H9 (cell line): ENCODE results near the gene ARHGEF2. TPM values are rescaled to one million over a fixed set of nuclear protein-coding genes. Genes with fewer than 3 reads are reported as not detected.
A peak's percentile ranks its signal among the peaks of the same experiment; 100 is the strongest.

ENCODE experiments used
- DNase-seq: peaks from one replicate; pipeline ENCODE4 v3.0.0-alpha.2; 2017
- H2AFZ ChIP-seq: one replicate; pipeline ENCODE4 v1.6.1; 2013; ENCODE audit warnings: mild to moderate bottlenecking, low read length, control low read depth, moderate library complexity
- H2AK5ac ChIP-seq: 2 replicates; pipeline ENCODE4 v1.6.1; 2013; ENCODE audit warnings: low read length, control low read depth, mixed read lengths; ENCODE audit not compliant: insufficient read length
- H2BK120ac ChIP-seq: one replicate; pipeline ENCODE4 v1.6.1; 2013; ENCODE audit warnings: low read depth, mild to moderate bottlenecking, low read length, control low read depth, inconsistent platforms; ENCODE audit not compliant: poor library complexity, severe bottlenecking
- H2BK12ac ChIP-seq: 2 replicates; pipeline ENCODE4 v1.6.1; 2013; ENCODE audit warnings: low read length, control low read depth, mixed read lengths, low read depth; ENCODE audit not compliant: insufficient read length
- H2BK15ac ChIP-seq: 2 replicates; pipeline ENCODE4 v1.6.1; 2013; ENCODE audit warnings: low read depth, low read length, control low read depth
- H2BK20ac ChIP-seq: one replicate; pipeline ENCODE4 v1.6.1; 2013; ENCODE audit warnings: low read depth, mild to moderate bottlenecking, low read length, control low read depth, inconsistent platforms; ENCODE audit not compliant: poor library complexity, severe bottlenecking
- H2BK5ac ChIP-seq: 2 replicates; pipeline ENCODE4 v1.6.1; 2013; ENCODE audit warnings: low read length, control low read depth, mixed read lengths; ENCODE audit not compliant: insufficient read length
- H3K14ac ChIP-seq: 2 replicates; pipeline ENCODE4 v1.6.1; 2013; ENCODE audit warnings: low read length, control low read depth; ENCODE audit not compliant: insufficient read depth
- H3K18ac ChIP-seq: 2 replicates; pipeline ENCODE4 v1.6.1; 2013; ENCODE audit warnings: low read depth, mild to moderate bottlenecking, mixed read lengths, low read length, control low read depth; ENCODE audit not compliant: insufficient read length
- H3K23ac ChIP-seq: 2 replicates; pipeline ENCODE4 v1.6.1; 2013; ENCODE audit warnings: low read length, control low read depth, mixed read lengths, low read depth; ENCODE audit not compliant: insufficient read length
- H3K23me2 ChIP-seq: 2 replicates; pipeline ENCODE4 v1.6.1; 2013; ENCODE audit warnings: low read depth, mild to moderate bottlenecking, mixed read lengths, low read length, control low read depth; ENCODE audit not compliant: insufficient read length, poor library complexity, severe bottlenecking
- H3K27ac ChIP-seq: 2 replicates; pipeline ENCODE4 v1.5.1; 2013; ENCODE audit warnings: low read length, control low read depth, mixed read lengths, low read depth; ENCODE audit not compliant: insufficient read length
- H3K27me3 ChIP-seq: 2 replicates; pipeline ENCODE4 v1.6.1; 2013; ENCODE audit warnings: low read length, control low read depth, inconsistent platforms; ENCODE audit not compliant: insufficient read depth
- H3K4ac ChIP-seq: 2 replicates; pipeline ENCODE4 v1.6.1; 2013; ENCODE audit warnings: low read depth, mild to moderate bottlenecking, control low read depth, inconsistent platforms, low read length, moderate library complexity
- H3K4me1 ChIP-seq: 2 replicates; pipeline ENCODE4 v1.6.1; 2013; ENCODE audit warnings: low read length, control low read depth, inconsistent platforms; ENCODE audit not compliant: insufficient read depth
- H3K4me2 ChIP-seq: 2 replicates; pipeline ENCODE4 v1.6.1; 2013; ENCODE audit warnings: low read length, control low read depth, mixed read lengths; ENCODE audit not compliant: insufficient read length, insufficient read depth
- H3K56ac ChIP-seq: 2 replicates; pipeline ENCODE4 v1.6.1; 2013; ENCODE audit warnings: low read depth, mild to moderate bottlenecking, mixed read lengths, low read length, control low read depth; ENCODE audit not compliant: insufficient read length
- H3K79me1 ChIP-seq: 2 replicates; pipeline ENCODE4 v1.6.1; 2013; ENCODE audit warnings: low read depth, mild to moderate bottlenecking, moderate library complexity, low read length, control low read depth, inconsistent platforms; ENCODE audit not compliant: insufficient read depth, poor library complexity, severe bottlenecking
- H3K79me2 ChIP-seq: 2 replicates; pipeline ENCODE4 v1.6.1; 2013; ENCODE audit warnings: low read length, control low read depth, inconsistent platforms; ENCODE audit not compliant: insufficient read depth
- H3K9ac ChIP-seq: 2 replicates; pipeline ENCODE4 v1.6.1; 2013; ENCODE audit warnings: low read length, control low read depth, mixed read lengths; ENCODE audit not compliant: insufficient read length; ENCODE audit errors: extremely low read depth
- H3K9me3 ChIP-seq: one replicate; pipeline ENCODE4 v1.6.1; 2013; ENCODE audit warnings: low read depth, low read length, inconsistent platforms; ENCODE audit not compliant: control insufficient read depth
- H3T11ph ChIP-seq: one replicate; pipeline ENCODE4 v1.6.1; 2013; ENCODE audit warnings: mild to moderate bottlenecking, low read length, control low read depth, inconsistent platforms
- H4K20me1 ChIP-seq: one replicate; pipeline ENCODE4 v1.6.1; 2013; ENCODE audit not compliant: control insufficient read depth, insufficient read length, insufficient read depth
- H4K5ac ChIP-seq: 2 replicates; pipeline ENCODE4 v1.6.1; 2013; ENCODE audit warnings: low read depth, mild to moderate bottlenecking, mixed read lengths, low read length, control low read depth; ENCODE audit not compliant: insufficient read length
- H4K8ac ChIP-seq: replicated peaks from 2 replicates; pipeline ENCODE4 v1.6.1; 2013; ENCODE audit warnings: low read length, control low read depth, mixed read lengths, low read depth; ENCODE audit not compliant: insufficient read length
- H4K91ac ChIP-seq: 2 replicates; pipeline ENCODE4 v1.6.1; 2013; ENCODE audit warnings: low read depth, mild to moderate bottlenecking, moderate library complexity, mixed read lengths, low read length, control low read depth; ENCODE audit not compliant: insufficient read length
- H3K27ac Mint-ChIP-seq, 3 experiments: 2 replicates in 2 of 3; 3 replicates in 1 of 3; pipeline ENCODE4 v1.8.0; 2020 to 2021; ENCODE audit warnings: mixed read lengths in 3 of 3, mild to moderate bottlenecking in 1 of 3, moderate library complexity in 1 of 3
- H3K27me3 Mint-ChIP-seq: 2 replicates; pipeline ENCODE4 v1.8.0; 2021; ENCODE audit warnings: low read depth, mild to moderate bottlenecking, moderate library complexity, mixed read lengths
- H3K36me3 Mint-ChIP-seq, 3 experiments: 2 replicates in 2 of 3; 3 replicates in 1 of 3; pipeline ENCODE4 v1.8.0; 2020 to 2021; ENCODE audit warnings: low read depth in 3 of 3, mixed read lengths in 3 of 3; ENCODE audit not compliant: insufficient read depth in 1 of 3
- H3K4me1 Mint-ChIP-seq, 2 experiments: 2 replicates each; pipeline ENCODE4 v1.8.0; 2020; ENCODE audit warnings: mixed read lengths in 2 of 2
- H3K4me3 Mint-ChIP-seq, 2 experiments: 2 replicates in 1 of 2; 3 replicates in 1 of 2; pipeline ENCODE4 v1.8.0; 2020 to 2021; ENCODE audit warnings: mild to moderate bottlenecking in 2 of 2, mixed read lengths in 2 of 2, moderate library complexity in 1 of 2
- H3K9me3 Mint-ChIP-seq, 2 experiments: 2 replicates in 1 of 2; 3 replicates in 1 of 2; pipeline ENCODE4 v1.8.0; 2020; ENCODE audit warnings: mild to moderate bottlenecking in 2 of 2, mixed read lengths in 2 of 2, moderate library complexity in 1 of 2
- CTCF ChIP-seq: fragments of 200-600 bp; sonication (generic); conservative IDR thresholded peaks from 3 replicates; pipeline ENCODE4 v1.8.0; 2021; ENCODE audit warnings: antibody characterized with exemption, mild to moderate bottlenecking
- WGBS: extraction: QIAGEN DNeasy Blood & Tissue Kit; methylation state at CpG from one replicate; pipeline ENCODE4 v1.1.7; 2013; ENCODE audit warnings: missing lambda C conversion rate, low lambda C conversion rate, mixed read lengths; ENCODE audit not compliant: insufficient read length; ENCODE audit errors: extremely low coverage; 5-methylcytosine and 5-hydroxymethylcytosine counted together
- total RNA-seq: library from RNA; stranded (reverse); gene quantifications from 2 replicates; pipeline ENCODE4 v1.2.1, GENCODE V29; 2021

ARHGEF2 gene
- total RNA-seq, 1 experiment from 2014 or later: 111 TPM

GRCh38 chr1:155940993-155941844 is 37.1 kb downstream of the ARHGEF2 start, which contains the start of gene RXFP4:
RXFP4 (plus strand) TSS chr1:155941638; CDS start chr1:155941710, 72 bp downstream.
- H2AFZ ChIP-seq: no peak within 1 kb of the TSS

More at GRCh38 chr1:155940993-155941844, 37.1 kb downstream of the ARHGEF2 start, which contains the start of gene RXFP4:
- no peaks in the 10 kb centered on the region; the same call in none of the 2 replicates for H3K27me3 Mint-ChIP-seq
- H3K27me3 ChIP-seq: no peaks in the 10 kb centered on the region
- H2AK5ac ChIP-seq: no peak within 1 kb of the TSS
- H3K27ac ChIP-seq: no peak within 1 kb of the TSS
- H4K91ac ChIP-seq: no peak within 1 kb of the TSS
- H3K27ac Mint-ChIP-seq: peak within 1 kb of the TSS; percentile 31 to 87 (median 75); a peak in 4 of 7 replicates
- H4K20me1 ChIP-seq: no peaks in the 10 kb centered on the region
- no peak within 1 kb of the TSS for H2BK12ac ChIP-seq
- no peaks in the 10 kb centered on the region for H3K23me2 ChIP-seq
- no peak within 1 kb of the TSS for H2BK15ac ChIP-seq
- H4K5ac ChIP-seq: no peak within 1 kb of the TSS
- H3K79me2 ChIP-seq: no peaks in the 10 kb centered on the region
- no peak within 1 kb of the TSS for H2BK5ac ChIP-seq
- H3K4ac ChIP-seq: no peak within 1 kb of the TSS
- no peak within 1 kb of the TSS for H3K18ac ChIP-seq
- H3K56ac ChIP-seq: no peak within 1 kb of the TSS
- TF ChIP-seq CTCF: no peak
- no peak within 1 kb of the TSS for H3T11ph ChIP-seq
- H4K8ac ChIP-seq: no peak within 1 kb of the TSS
- no peak within 1 kb of the TSS for H2BK20ac ChIP-seq
- H3K4me3 Mint-ChIP-seq: peak within 1 kb of the TSS in 1 of 2 experiments; percentile 40; a peak in 1 of 5 replicates
- peaks cover 0 to 9% (median 1%) of the 10 kb centered on the region in 3 experiments; a peak in 3 of 7 replicates for H3K36me3 Mint-ChIP-seq
- no peak within 1 kb of the TSS for H3K9ac ChIP-seq
- H3K23ac ChIP-seq: no peak within 1 kb of the TSS
- no peaks in the 10 kb centered on the region for H3K79me1 ChIP-seq
- WGBS: no CpG with 5 or more reads among the region's 11 CpGs
- H3K9me3 ChIP-seq: no peaks in the 10 kb centered on the region
- H3K4me2 ChIP-seq: no peak within 1 kb of the TSS
- H3K9me3 Mint-ChIP-seq: no peaks in the 10 kb centered on the region
- H2BK120ac ChIP-seq: no peak within 1 kb of the TSS
- H3K4me1 Mint-ChIP-seq: peaks cover 19 to 23% of the 10 kb centered on the region in 2 experiments
- H3K4me1 ChIP-seq: no peaks in the 10 kb centered on the region
- no peak within 1 kb of the TSS; the same call in 1 of the 2 replicates for H3K14ac ChIP-seq
- no peak for DNase-seq
